Measurements from ENCODE around the gene A3GALT2.

Gene A3GALT2

DNA sequence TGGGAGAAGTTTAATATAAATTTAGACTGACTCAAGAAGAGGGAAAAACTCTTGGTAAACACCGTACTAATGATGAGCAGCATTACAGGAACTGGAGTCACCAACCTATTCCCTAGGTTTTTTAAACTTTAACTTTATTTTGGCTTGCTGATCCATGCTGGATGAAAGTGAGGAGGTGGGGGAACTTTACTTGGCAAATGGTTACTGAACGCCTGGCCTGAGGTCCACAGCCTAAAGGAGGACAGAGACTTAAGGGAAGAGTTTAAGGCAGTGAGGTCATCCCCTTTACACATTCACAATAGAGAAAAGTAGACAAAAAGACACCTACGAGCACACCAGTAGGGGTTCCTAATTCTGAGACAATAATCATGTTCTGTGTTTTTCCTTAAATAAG is 25.6 kb upstream of the A3GALT2 start:
- peak overlapping the region in 1 of 2 experiments; percentile 73 for H3K4ac ChIP-seq (ENCODE audit: low read depth in 1 of 2, low read length in 2 of 2)

DNA sequence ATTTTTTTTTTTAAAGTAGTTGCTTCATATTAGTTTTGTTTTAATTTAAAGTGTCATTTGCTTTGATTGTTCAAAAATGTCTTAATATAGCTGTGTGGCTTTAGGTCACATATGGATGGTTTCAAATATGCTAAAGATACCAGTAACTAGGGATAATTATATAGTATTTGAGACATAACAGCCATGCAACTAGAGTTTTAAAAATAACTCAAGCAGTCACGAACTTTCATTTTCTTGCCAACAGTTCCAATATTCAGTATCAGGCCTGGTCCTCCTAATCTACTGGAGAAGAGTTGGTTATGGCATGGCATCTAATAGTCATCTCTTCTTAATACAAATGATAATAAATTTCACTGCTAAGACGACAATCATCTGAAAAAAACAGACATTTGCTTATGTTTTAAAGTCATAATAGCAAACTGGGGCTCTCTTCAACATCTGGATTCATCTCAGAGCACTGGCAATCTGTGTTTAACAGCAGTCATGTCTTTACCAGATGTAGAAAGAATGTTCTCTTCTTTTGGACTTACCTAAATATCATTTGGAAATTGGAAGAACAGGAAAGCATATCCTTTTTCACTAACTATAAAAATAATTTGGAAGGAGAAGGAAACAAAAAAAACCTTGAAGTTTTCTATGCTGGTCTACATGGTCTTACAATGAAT is 24.1 kb upstream of the A3GALT2 start:
- no peak overlapping the region for H2BK12ac ChIP-seq (ENCODE audit: low read length in 2 of 2)
- no peak overlapping the region for H4K8ac ChIP-seq (ENCODE audit: low read length)
- H2BK120ac ChIP-seq (ENCODE audit: low read depth, low read length): no peak overlapping the region
- peaks cover 15 to 55% of the 10 kb centered on the region in 2 experiments for H3K36me3 ChIP-seq (ENCODE audit: control insufficient read depth in 1 of 2, insufficient read depth in 2 of 2, low read depth in 1 of 2, low read length in 2 of 2)
- no peak overlapping the region for H2AK5ac ChIP-seq (ENCODE audit: low read length, severe bottlenecking)
- no peaks in the 10 kb centered on the region for H3K9me3 ChIP-seq (ENCODE audit: control insufficient read depth, low read length)
- no peak overlapping the region for H3K18ac ChIP-seq (ENCODE audit: low read depth in 1 of 2, low read length in 2 of 2)
- H3K9ac ChIP-seq (ENCODE audit: low read length): peak overlapping the region; percentile 96
- peak overlapping the region in 1 of 2 experiments; percentile 93 for H3K4me3 ChIP-seq (ENCODE audit: insufficient read depth in 1 of 2, low read depth in 1 of 2, low read length in 2 of 2)
- no peak overlapping the region for H3K23ac ChIP-seq (ENCODE audit: low read length in 2 of 2)
- peak overlapping the region; percentile 19 for H3K4me2 ChIP-seq (ENCODE audit: low read length, poor library complexity, severe bottlenecking)
- peaks cover 26% of the 10 kb centered on the region for H3K4me1 ChIP-seq (ENCODE audit: control insufficient read depth, insufficient read depth, low read depth, low read length)
- peak overlapping the region; percentile 50 for H3K27ac ChIP-seq (ENCODE audit: low read length, poor library complexity, severe bottlenecking)
- WGBS: 73% methylated on average over 2 of the region's 2 CpGs
- DNase-seq: no peak
- H3K27me3 ChIP-seq (ENCODE audit: control insufficient read depth in 1 of 2, insufficient read depth in 1 of 2, low read length in 2 of 2): no peaks in the 10 kb centered on the region
- H3K79me1 ChIP-seq (replicated peaks; ENCODE audit: low read length, poor library complexity, severe bottlenecking): no peaks in the 10 kb centered on the region
- H2AFZ ChIP-seq (ENCODE audit: low read depth, low read length): no peak overlapping the region
- no peak overlapping the region for H4K91ac ChIP-seq (ENCODE audit: low read length)
- H3K14ac ChIP-seq (ENCODE audit: low read length in 2 of 2): no peak overlapping the region
- H2BK15ac ChIP-seq (ENCODE audit: low read depth, poor library complexity, severe bottlenecking): no peak overlapping the region
- H2BK5ac ChIP-seq (ENCODE audit: low read depth, low read length, poor library complexity, severe bottlenecking): no peak overlapping the region
- H3K4ac ChIP-seq (ENCODE audit: low read depth in 1 of 2, low read length in 2 of 2): no peak overlapping the region

More for the DNA sequence above, 25.6 kb upstream of the A3GALT2 start:
- Histone ChIP-seq H3K27me3 (ENCODE audit: control insufficient read depth in 1 of 2, insufficient read depth in 1 of 2, low read length in 2 of 2) (no peaks in the 10 kb centered on the region), H3K18ac (ENCODE audit: low read depth in 1 of 2, low read length in 2 of 2) (peak overlapping the region; percentile 40 to 43), H3K79me1 (replicated peaks; ENCODE audit: low read length, poor library complexity, severe bottlenecking) (no peaks in the 10 kb centered on the region), H3K4me2 (ENCODE audit: low read length, poor library complexity, severe bottlenecking) (peak overlapping the region; percentile 97), H3K36me3 (ENCODE audit: control insufficient read depth in 1 of 2, insufficient read depth in 2 of 2, low read depth in 1 of 2, low read length in 2 of 2) (peaks cover 10 to 52% of the 10 kb centered on the region in 2 experiments), H2BK15ac (ENCODE audit: low read depth, poor library complexity, severe bottlenecking) (no peak overlapping the region), H2BK5ac (ENCODE audit: low read depth, low read length, poor library complexity, severe bottlenecking) (no peak overlapping the region), H2AFZ (ENCODE audit: low read depth, low read length) (no peak overlapping the region), H3K9ac (ENCODE audit: low read length) (peak overlapping the region; percentile 96), H2BK120ac (ENCODE audit: low read depth, low read length) (peak overlapping the region; percentile 56), H3K4me3 (ENCODE audit: insufficient read depth in 1 of 2, low read depth in 1 of 2, low read length in 2 of 2) (peak overlapping the region in 1 of 2 experiments; percentile 93), H3K27ac (ENCODE audit: low read length, poor library complexity, severe bottlenecking) (peak overlapping the region; percentile 91), H2BK12ac (ENCODE audit: low read length in 2 of 2) (peak overlapping the region; percentile 34 to 49), H3K4me1 (ENCODE audit: control insufficient read depth, insufficient read depth, low read depth, low read length) (peaks cover 23% of the 10 kb centered on the region), H4K91ac (ENCODE audit: low read length) (peak overlapping the region; percentile 55), H3K14ac (ENCODE audit: low read length in 2 of 2) (no peak overlapping the region), H2AK5ac (ENCODE audit: low read length, severe bottlenecking) (no peak overlapping the region), H3K9me3 (ENCODE audit: control insufficient read depth, low read length) (no peaks in the 10 kb centered on the region), H3K23ac (ENCODE audit: low read length in 2 of 2) (no peak overlapping the region), H4K8ac (ENCODE audit: low read length) (no peak overlapping the region)
- no peak for DNase-seq
- 0% methylated on average over 1 of the region's 3 CpGs for WGBS

DNA sequence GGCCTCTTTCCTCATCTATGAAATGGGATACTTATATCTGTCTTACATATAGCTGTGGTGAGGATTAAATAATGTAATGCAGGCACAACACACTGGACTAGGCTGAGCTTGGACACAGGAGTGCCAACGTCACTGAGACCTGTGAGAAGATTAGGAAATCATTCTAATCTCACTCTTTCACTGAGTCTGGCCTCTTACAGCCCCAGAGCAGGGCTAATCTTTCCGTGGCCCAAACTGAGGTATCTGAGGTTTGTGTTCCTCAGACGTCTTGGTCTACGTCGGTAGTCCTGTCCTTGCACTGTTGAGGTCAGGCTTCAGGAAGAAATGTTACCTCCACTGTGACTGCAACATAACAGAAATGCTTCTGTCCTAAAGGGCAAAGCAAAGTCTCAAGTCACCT is 22.6 kb upstream of the A3GALT2 start:
- H3K4me2 ChIP-seq (ENCODE audit: low read length, poor library complexity, severe bottlenecking): no peak overlapping the region
- peak overlapping the region in 1 of 2 experiments; percentile 24 for H3K4me3 ChIP-seq (ENCODE audit: insufficient read depth in 1 of 2, low read depth in 1 of 2, low read length in 2 of 2)
- no peaks in the 10 kb centered on the region for H3K27me3 ChIP-seq (ENCODE audit: control insufficient read depth in 1 of 2, insufficient read depth in 1 of 2, low read length in 2 of 2)
- H3K9ac ChIP-seq (ENCODE audit: low read length): peak overlapping the region; percentile 96
- H3K18ac ChIP-seq (ENCODE audit: low read depth in 1 of 2, low read length in 2 of 2): peak overlapping the region; percentile 26 to 80
- peak overlapping the region; percentile 70 for H3K27ac ChIP-seq (ENCODE audit: low read length, poor library complexity, severe bottlenecking)
- no peak overlapping the region for H2BK15ac ChIP-seq (ENCODE audit: low read depth, poor library complexity, severe bottlenecking)
- no peak overlapping the region for H3K14ac ChIP-seq (ENCODE audit: low read length in 2 of 2)
- DNase-seq: peak; percentile 60
- no peak overlapping the region for H2AFZ ChIP-seq (ENCODE audit: low read depth, low read length)
- H3K79me1 ChIP-seq (replicated peaks; ENCODE audit: low read length, poor library complexity, severe bottlenecking): no peaks in the 10 kb centered on the region
- no peak overlapping the region for H3K4ac ChIP-seq (ENCODE audit: low read depth in 1 of 2, low read length in 2 of 2)
- H4K8ac ChIP-seq (ENCODE audit: low read length): no peak overlapping the region
- WGBS: 49% methylated on average over 5 of the region's 5 CpGs
- H3K4me1 ChIP-seq (ENCODE audit: control insufficient read depth, insufficient read depth, low read depth, low read length): peaks cover 34% of the 10 kb centered on the region
- H4K91ac ChIP-seq (ENCODE audit: low read length): no peak overlapping the region
- H2BK120ac ChIP-seq (ENCODE audit: low read depth, low read length): no peak overlapping the region
- peaks cover 13 to 58% of the 10 kb centered on the region in 2 experiments for H3K36me3 ChIP-seq (ENCODE audit: control insufficient read depth in 1 of 2, insufficient read depth in 2 of 2, low read depth in 1 of 2, low read length in 2 of 2)
- H3K23ac ChIP-seq (ENCODE audit: low read length in 2 of 2): no peak overlapping the region
- no peaks in the 10 kb centered on the region for H3K9me3 ChIP-seq (ENCODE audit: control insufficient read depth, low read length)
- no peak overlapping the region for H2BK5ac ChIP-seq (ENCODE audit: low read depth, low read length, poor library complexity, severe bottlenecking)
- H2BK12ac ChIP-seq (ENCODE audit: low read length in 2 of 2): no peak overlapping the region
- H2AK5ac ChIP-seq (ENCODE audit: low read length, severe bottlenecking): no peak overlapping the region

DNA sequence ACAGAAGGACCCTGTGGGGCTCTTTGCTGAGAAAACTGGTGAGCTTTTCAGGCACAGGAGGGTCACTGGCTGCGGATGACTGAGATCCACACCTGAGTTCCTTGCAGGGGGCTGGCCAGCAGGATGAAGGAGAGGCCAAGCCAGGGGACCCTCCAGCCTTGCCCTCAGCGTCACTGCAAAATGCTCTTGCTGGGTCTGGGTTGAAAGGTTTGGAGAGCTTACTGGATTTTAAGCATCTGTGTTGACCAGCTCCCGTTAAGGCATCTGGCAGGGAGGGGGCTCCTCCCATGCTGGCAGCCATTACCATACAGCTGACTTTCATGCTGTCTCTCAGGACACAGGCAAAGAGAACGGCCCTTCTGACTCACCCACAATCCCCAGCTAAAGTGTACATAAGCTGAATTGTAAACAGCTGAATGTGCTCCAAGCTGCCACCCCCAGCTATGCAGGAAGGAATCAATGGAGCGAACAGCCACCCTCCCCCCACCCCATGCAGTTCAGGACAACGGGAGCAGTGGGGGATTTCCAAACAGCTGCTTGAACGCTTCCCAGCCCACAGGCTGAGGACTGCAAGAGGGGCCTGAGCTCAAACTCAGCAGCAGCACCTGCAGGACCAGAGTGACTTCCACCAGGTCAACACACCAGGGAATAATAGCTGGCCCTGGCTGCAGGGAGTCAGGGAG is 21.3 kb upstream of the A3GALT2 start:
- peak; percentile 98 for DNase-seq
- peak overlapping the region; percentile 82 to 92 for H3K18ac ChIP-seq (ENCODE audit: low read depth in 1 of 2, low read length in 2 of 2)
- peak overlapping the region; percentile 92 for H3K27ac ChIP-seq (ENCODE audit: low read length, poor library complexity, severe bottlenecking)
- no peaks in the 10 kb centered on the region for H3K79me1 ChIP-seq (replicated peaks; ENCODE audit: low read length, poor library complexity, severe bottlenecking)
- H2AK5ac ChIP-seq (ENCODE audit: low read length, severe bottlenecking): peak overlapping the region; percentile 58
- no peaks in the 10 kb centered on the region for H3K27me3 ChIP-seq (ENCODE audit: control insufficient read depth in 1 of 2, insufficient read depth in 1 of 2, low read length in 2 of 2)
- WGBS: 11% methylated on average over 7 of the region's 7 CpGs
- H2AFZ ChIP-seq (ENCODE audit: low read depth, low read length): no peak overlapping the region
- peak overlapping the region; percentile 51 to 80 for H3K14ac ChIP-seq (ENCODE audit: low read length in 2 of 2)
- H4K8ac ChIP-seq (ENCODE audit: low read length): peak overlapping the region; percentile 69
- peak overlapping the region; percentile 80 for H3K9ac ChIP-seq (ENCODE audit: low read length)
- H2BK5ac ChIP-seq (ENCODE audit: low read depth, low read length, poor library complexity, severe bottlenecking): peak overlapping the region; percentile 9
- H3K4me2 ChIP-seq (ENCODE audit: low read length, poor library complexity, severe bottlenecking): peak overlapping the region; percentile 59
- H2BK15ac ChIP-seq (ENCODE audit: low read depth, poor library complexity, severe bottlenecking): peak overlapping the region; percentile 49
- H3K23ac ChIP-seq (ENCODE audit: low read length in 2 of 2): peak overlapping the region in 1 of 2 experiments; percentile 35
- peak overlapping the region; percentile 66 for H2BK120ac ChIP-seq (ENCODE audit: low read depth, low read length)
- peak overlapping the region; percentile 70 to 86 for H3K4ac ChIP-seq (ENCODE audit: low read depth in 1 of 2, low read length in 2 of 2)
- peak overlapping the region; percentile 70 for H4K91ac ChIP-seq (ENCODE audit: low read length)
- H3K4me3 ChIP-seq (ENCODE audit: insufficient read depth in 1 of 2, low read depth in 1 of 2, low read length in 2 of 2): peak overlapping the region in 1 of 2 experiments; percentile 68
- no peaks in the 10 kb centered on the region for H3K9me3 ChIP-seq (ENCODE audit: control insufficient read depth, low read length)
- H3K36me3 ChIP-seq (ENCODE audit: control insufficient read depth in 1 of 2, insufficient read depth in 2 of 2, low read depth in 1 of 2, low read length in 2 of 2): peaks cover 13 to 53% of the 10 kb centered on the region in 2 experiments
- H2BK12ac ChIP-seq (ENCODE audit: low read length in 2 of 2): peak overlapping the region; percentile 87 to 92
- H3K4me1 ChIP-seq (ENCODE audit: control insufficient read depth, insufficient read depth, low read depth, low read length): peaks cover 36% of the 10 kb centered on the region

Measured in mesenchymal stem cell (in vitro differentiated cells and primary cell).